Caki2 (cell line): Measurements from ENCODE around the gene HSPA1A. TPM values are rescaled to one million over a fixed set of nuclear protein-coding genes. Genes with fewer than 3 reads are reported as not detected.
A peak's percentile ranks its signal among the peaks of the same experiment; 100 is the strongest.
"Not testable (repeated sequence)": the region's sequence is repeated elsewhere in the genome, so short reads cannot be mapped to it uniquely, and the experiment has no call there.

Source experiments
- DNase-seq: peaks from one replicate; pipeline ENCODE4 v3.0.0-alpha.2; 2015; ENCODE audit warnings: low read depth
- in situ Hi-C: cut with HindIII; loops from 2 replicates; pipeline ENCODE4 v1.10.0; 2016; ENCODE audit warnings: low sequenced_read_pairs, low pct_unique_long_range_greater_than_20kb, mixed read lengths
- total RNA-seq: library from RNA; depleted of rRNA; stranded (reverse); fragments of >200 nt; shearing (Covaris generic); gene quantifications from 2 replicates; pipeline ENCODE4 v1.2.3, GENCODE V29; 2014; ENCODE audit warnings: low replicate concordance

Gene HSPA1A
- total RNA-seq, 1 experiment from 2014 or later: 316 TPM

DNA sequence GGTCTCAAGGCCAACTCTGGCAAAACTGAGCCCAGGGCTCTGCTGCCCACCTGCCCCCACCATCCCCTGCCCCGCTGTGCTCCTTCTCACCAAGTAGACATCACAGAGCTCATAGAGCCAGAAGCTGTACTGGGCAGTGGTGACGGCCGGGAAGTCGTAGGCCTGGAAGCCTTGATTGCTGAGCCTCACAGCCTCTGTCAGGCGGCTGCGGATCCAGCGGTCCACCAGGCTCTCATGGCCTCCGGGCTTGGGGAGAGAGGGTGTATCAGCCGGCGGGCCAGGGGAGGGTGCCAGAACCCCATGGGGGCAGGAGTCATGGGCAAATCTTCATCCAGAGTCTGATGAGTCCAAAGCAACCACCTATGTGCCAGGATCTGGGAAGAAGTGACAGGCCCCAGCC, 35.4 kb upstream of the HSPA1A start:
- in situ Hi-C loops: no loop called here
- DNase-seq: no peak

- in situ Hi-C loops: no loop called here
Measured at GRCh38 chr6:31780507-31781243, 34.7 kb upstream of the HSPA1A start.

GRCh38 chr6:31781244-31782125, 33.9 kb upstream of the HSPA1A start:
- in situ Hi-C loops: no loop called here
- DNase-seq: no peak

More at GRCh38 chr6:31780507-31781243, 34.7 kb upstream of the HSPA1A start:
- DNase-seq: no peak

DNA sequence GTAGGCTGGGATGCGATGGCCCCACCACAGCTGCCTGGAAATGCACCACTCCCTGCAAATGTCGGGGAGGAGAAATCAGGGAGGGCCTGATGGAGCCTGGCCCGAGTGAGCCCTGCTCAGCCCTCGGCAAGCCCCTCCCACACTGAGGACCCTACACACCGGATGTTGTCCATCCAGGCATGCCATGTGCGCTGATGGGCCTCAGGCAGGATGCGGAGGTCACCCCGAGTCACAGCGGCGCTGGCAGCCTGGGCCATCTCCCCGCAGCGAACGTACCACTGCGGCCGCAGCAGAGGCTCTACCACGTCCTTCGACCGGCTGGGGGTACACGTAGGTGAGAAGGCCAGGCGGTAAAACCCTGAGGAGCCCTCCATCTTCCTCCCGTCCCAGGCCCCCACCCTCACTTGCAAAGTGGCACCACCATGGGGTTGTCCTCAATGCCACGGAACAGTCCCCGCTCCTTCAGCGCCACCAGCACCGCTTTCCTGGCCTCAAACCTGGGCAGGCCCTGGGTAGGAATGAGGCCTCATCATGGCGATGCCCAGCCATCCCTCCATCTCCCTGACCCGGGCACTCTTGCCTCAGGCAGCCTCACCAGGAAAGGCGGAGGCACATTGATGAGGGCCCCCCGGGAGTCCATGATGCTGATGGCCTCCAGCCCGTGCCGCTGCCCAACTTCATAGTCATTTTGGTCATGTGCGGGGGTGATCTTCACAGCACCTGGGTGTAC, 33.1 kb upstream of the HSPA1A start:
- no peak for DNase-seq

GRCh38 chr6:31784098-31784925, 31.0 kb upstream of the HSPA1A start:
- in situ Hi-C loops: no loop called here
- no peak for DNase-seq

More for the DNA sequence above, 33.1 kb upstream of the HSPA1A start:
- in situ Hi-C loops: no loop called here

GRCh38 chr6:31785475-31785874, 29.9 kb upstream of the HSPA1A start:
- in situ Hi-C loops: no loop called here
- DNase-seq: no peak

- in situ Hi-C loops: no loop called here
- peak; percentile 44 for DNase-seq
Measured at GRCh38 chr6:31791324-31792089, 23.8 kb upstream of the HSPA1A start.

DNA sequence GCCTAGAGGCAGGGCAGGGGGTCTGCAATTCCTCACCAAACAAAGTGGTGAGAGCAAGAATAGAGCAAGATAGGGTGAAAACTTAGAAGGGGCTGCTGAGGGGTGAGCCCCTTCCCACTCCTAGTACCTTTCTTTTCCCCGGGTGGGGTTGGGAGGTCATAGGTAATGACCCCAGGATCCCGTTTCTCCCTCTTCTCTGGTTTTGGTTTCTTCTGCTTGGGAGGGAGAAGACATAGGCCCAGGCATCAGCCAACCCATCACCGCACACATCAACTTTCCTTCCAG, 23.3 kb upstream of the HSPA1A start:
- in situ Hi-C loops: no loop called here
- DNase-seq: no peak

DNA sequence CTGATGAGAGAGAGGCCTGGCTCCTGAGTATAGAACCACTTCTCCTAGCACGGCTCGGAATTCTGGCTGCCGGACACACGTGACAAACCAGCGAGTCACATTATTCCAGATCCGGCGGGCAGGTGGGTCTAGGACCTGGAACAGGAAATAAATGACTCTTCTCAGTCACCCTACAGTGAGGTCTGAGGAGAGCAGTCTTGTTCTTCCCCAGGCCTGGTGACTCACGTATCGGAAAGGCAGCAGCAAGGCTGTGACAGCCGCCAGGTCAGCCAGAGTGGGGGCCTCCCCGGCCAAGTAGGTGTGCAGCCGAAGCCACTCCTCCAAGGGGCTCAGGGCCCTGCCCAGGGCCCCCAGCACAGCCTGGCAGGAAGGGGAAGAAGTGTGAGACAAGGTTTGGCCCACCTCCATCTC, 22.6 kb upstream of the HSPA1A start:
- peak; percentile 72 for DNase-seq

GRCh38 chr6:31793927-31794245, 21.5 kb upstream of the HSPA1A start:
- DNase-seq, in situ Hi-C loops: not testable (repeated sequence)

More for the DNA sequence above, 22.6 kb upstream of the HSPA1A start:
- in situ Hi-C loops: no loop called here

DNA sequence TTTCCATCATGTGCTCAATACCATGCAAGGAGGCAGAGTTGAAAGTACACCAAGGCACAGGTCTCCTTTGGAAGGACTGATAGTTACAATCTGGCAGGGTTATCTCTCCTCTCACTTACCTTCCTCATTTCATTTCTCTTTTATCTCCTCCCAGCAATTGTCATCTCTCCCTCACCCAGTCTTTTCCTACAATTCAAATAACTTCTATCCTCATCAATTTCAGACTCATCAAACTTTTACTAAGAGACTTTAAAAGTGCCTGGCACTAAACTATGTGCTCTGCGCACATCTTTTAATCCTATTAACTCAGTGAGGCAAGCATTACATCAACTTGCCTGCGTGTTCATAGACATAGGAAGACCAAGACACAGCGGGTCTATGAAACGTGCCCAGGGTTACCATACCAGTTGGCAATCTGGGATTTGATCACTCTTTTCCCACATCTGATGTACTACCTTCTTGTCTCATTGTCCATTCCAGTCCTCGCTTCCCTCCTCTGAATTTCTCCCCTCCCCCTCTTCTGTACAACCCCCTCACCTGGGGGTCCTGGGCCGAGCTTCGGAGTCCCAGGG, 21.0 kb upstream of the HSPA1A start:
- peak; percentile 38 for DNase-seq
- in situ Hi-C loops: no loop called here

DNA sequence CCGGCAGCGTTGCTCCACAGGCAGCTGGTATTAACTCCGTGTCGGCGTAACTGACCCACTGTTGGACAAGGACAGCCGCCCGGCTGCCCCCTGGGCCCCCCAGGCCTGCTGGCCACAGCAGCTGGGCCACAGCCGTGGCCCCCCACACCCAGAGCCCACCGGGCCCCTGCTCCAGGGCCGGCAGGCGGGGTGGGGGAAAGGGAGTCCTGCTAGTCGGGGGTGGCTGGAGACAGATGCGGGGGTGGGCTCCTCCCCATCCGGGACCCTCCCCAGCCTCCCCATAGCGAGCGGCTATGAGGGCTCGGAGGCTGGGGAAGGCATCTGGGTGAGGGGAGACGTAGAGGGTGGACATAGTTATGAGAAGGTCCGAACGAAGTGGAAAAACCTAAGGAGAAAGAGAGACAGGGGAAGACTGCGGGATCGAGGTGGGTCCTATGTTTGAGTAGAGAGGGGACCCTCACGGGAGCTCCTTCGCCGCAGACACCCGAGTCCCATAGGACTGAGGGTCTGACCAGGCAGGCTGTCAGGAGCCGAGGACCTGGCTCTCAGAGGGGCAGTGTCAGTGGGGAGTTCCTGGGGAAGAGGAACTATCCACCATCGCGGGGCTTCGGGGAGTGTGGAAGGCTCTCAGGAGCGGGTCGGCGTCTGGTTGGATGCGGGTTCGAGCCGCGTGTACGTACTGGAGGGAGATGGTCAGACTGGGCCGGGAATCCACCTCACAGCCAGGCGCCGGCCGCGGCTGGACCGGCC, 20.3 kb upstream of the HSPA1A start:
- no peak for DNase-seq
- in situ Hi-C loops: no loop called here

GRCh38 chr6:31795616-31796298, 19.6 kb upstream of the HSPA1A start, which contains the start of gene VARS1:
VARS1 (minus strand) TSS chr6:31795752; CDS start chr6:31795217, 535 bp downstream.
- peak; percentile 95 for DNase-seq
- in situ Hi-C loops: no loop called here

DNA sequence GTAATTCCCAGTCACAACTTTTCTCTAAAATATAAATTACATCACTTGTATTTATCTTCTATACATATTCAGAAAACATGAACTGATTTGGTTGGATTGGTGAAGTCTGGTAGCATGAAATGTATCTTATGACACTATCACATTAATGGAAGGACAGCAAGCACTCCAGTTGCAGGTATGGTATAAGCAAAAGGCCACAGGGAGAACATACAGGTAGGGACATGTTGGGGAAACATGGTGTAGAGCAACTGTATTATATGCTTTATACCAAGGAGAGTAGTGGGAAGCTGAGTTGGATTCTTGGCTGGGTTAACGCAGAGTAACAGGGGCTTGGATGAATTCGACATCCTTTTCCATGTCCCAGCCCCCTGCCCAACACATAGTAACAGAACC, 18.4 kb upstream of the HSPA1A start:
- in situ Hi-C loops: no loop called here
- DNase-seq: no peak

- in situ Hi-C loops: no loop called here
- DNase-seq: no peak
Measured at GRCh38 chr6:31797588-31797987, 17.8 kb upstream of the HSPA1A start.

- DNase-seq: no peak
- in situ Hi-C loops: no loop called here
Measured at GRCh38 chr6:31799781-31800180, 15.6 kb upstream of the HSPA1A start.
